Measurements from ENCODE around the gene MAP2K3.
"Not testable (repeated sequence)": the region's sequence is repeated elsewhere in the genome, so short reads cannot be mapped to it uniquely, and the experiment has no call there.

GRCh38 chr17:21318856-21319255, 34.3 kb downstream of the MAP2K3 start:
- not testable (repeated sequence) for TF ChIP-seq CTCF, POLR2A (IDR thresholded peaks at IDR 0.05)
